NCI-H1417 (cell line): ENCODE measurements around the gene BACH1.
A peak's percentile ranks its signal among the peaks of the same experiment; 100 is the strongest.

Source experiments
- DNase-seq, 3 experiments: peaks; one replicate each; lab custom pipeline; 2025; lab: John Stamatoyannopoulos, UW

BACH1 gene

DNA sequence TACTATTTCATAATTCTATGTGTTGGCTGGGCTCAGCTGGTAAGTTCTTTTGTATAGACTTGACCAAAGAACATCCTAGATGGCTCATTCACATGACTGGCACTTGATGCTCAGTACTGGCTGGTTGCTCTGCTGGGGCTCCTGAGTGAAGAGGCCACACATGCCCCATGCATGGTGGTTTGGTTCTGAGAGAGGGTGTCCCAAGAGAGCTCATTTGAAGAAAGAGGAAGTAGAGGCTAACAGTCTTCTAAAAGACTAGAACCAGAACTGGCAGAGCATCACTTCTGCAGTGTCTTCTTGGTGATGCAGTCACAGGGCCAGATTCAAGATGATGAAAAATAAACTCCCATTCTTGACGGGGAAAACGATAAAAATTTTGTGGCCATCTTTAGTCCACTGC is 5.2 kb upstream of the BACH1 start:
- DNase-seq: no peak

- no peak for DNase-seq
Measured at GRCh38 chr21:29295066-29295650, 3.6 kb upstream of the BACH1 start.

DNA sequence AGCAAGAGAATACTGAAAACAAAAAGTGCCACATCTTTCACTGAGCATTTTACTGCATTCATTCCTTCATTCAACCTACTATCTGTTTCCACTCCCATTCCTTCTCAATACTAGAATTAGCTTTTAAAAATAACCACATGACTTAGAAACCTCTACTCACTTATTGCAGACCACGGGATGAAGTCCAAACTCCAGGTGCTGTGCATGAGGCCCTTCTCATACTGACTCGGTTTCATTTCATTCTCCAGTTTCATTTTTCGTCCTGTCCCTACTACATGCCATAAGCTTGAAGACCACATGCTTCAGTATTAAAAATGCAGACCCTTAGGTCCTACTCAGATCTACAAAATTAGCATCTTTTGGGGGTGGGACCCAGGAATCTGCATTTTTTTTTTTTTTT is 2.3 kb upstream of the BACH1 start:
- DNase-seq: no peak

DNA sequence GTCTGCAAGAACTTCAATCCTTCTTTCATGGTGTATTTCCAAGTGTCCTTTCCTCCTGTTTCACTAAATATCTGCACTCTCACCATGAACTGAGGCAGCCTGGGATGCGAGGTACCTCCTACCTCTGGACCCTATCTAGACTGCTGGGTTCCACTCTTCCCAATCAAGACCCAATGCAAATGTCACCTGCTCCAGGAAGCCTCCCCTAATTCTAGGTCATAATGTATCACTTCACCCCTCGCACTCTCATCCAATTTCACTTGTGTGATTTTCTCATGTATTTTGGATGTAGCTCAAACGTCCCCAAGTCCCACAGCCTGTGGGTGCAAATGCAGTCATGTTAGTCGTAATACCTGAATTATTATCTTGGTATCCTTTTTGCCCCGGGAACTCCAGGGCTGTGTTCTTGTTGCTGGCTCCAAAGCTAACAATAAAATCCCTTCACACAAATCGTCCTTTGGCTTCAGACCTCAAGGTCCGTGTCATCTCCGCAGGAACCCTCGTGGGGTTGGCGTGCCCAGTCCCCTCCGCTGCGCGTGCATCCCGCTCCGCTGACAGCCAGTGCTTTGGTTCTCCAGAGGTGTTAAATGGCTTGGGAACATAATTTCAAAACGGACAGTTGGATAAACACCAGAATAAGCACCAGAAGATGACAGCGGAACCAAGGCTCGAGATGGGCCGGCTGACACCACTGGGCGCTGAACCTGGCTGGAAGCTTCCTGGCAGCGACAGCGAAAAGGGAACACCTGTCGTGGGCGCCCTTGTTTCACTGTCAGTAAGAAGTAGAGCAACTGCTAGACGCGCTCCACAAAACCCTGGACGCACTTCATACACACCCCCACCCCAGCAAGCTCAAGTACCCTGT is 1.0 kb upstream of the BACH1 start:
- DNase-seq: no peak

DNA sequence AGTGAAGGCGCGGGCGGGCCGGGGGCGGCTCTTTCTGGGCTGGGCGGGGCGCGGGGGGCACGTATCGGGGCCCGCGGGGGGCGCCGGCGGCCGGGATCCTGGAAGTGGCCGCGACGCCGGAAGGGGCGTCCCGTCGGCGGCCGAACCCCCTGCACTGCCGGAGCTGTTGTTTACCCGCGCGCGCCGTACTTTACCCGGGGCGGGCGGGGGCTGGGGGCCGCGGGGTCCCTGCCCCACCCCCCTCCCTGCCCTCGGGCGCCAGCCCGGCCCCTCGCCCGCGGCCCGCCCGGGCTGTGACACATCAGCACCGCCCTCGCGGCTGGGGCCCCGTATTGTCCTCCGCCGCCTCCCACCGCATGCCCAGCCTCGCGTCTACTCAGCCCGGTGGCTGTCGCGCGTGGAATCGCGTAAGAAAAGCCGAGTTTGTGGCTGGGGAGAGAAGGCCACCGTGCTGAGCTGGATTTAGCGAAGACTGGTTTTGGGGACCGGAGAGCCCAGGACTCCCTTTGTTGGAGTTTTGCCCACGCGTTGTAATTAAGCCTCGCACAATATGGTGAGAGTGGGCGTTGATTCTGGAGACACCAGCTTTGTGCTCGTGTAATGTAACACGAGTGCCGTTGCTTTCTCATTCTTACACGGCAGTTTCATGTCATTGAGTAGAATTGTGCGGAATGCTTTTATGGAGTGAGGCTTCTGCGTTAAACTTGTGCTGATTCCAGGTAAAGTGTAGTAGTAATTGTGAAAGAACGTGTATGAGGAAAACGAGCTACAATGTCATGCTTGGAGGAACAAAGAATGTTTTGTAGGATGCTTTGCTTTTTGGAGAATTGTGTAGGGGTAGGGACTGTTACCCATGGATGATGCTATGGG is 559 bp downstream of the BACH1 start:
- DNase-seq: peak; percentile 41 to 86 (median 84)

DNA sequence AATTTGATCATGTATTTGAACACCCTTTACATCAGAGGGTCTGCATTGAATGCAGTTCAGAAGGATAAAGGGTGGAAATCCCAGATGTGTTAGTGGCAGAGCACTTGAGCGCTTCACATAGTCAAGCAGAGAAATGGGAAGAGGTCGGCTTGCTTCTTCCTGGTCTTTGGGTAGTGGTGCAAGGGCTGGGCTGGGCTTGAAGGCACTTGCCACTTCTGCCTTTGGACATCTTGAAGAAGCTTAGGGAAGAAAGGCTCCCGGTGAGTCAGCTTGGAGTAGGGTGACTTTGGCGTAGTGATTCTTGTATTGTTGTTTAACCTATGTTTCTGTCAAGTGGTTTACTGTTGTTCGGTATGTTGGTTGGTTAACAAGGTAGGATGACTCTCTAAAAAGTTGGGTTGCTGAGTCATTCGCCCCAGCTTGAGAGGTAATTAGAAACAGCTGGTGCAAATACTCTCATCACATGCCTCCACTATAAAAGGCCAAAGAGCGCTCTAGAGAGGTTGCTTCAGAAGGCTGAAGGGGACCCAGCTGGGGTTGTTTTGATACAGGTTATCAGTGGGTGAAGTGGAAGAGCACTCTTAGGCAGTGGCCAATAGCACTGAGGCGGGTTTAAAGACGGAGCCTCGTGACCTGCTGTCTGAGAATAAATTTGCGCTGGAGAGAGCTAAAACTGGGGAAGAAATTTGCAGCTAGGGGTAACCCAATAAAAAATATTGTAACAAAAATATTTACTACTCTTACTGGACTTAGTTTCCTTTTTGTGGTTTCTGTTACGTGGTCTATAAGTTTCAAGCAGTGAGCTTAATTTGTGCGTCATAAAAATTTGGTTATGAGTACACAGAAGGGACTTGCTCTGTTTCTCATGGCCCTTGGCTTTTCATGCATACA is 1.4 kb downstream of the BACH1 start:
- peak; percentile 72 to 85 (median 78) for DNase-seq

- no peak for DNase-seq
Measured at GRCh38 chr21:29300807-29301138, 2.1 kb downstream of the BACH1 start.

- DNase-seq: no peak
Measured at GRCh38 chr21:29301691-29302090, 3.0 kb downstream of the BACH1 start.

GRCh38 chr21:29302359-29302875 is 3.7 kb downstream of the BACH1 start:
- DNase-seq: no peak

DNA sequence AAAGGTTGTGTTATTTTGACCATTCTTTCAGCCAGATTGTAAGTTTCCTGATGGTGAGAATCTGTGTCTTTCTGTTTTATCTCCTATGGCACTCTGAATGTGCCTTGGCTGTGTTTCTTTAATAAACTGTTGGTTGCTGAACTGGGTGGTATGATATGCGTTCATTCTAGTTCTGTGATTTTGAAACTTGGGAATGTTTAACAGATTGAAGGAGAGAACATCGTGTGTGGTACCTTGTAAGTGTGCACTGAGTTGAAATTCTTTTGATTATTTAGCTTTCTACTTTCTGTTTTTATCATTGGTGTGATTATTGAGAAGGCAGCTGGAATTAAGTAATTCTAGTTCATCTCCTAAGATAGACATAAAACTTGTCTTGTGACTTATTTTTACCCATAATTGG is 4.6 kb downstream of the BACH1 start:
- no peak for DNase-seq

GRCh38 chr21:29304597-29304996 is 5.9 kb downstream of the BACH1 start:
- no peak for DNase-seq

DNA sequence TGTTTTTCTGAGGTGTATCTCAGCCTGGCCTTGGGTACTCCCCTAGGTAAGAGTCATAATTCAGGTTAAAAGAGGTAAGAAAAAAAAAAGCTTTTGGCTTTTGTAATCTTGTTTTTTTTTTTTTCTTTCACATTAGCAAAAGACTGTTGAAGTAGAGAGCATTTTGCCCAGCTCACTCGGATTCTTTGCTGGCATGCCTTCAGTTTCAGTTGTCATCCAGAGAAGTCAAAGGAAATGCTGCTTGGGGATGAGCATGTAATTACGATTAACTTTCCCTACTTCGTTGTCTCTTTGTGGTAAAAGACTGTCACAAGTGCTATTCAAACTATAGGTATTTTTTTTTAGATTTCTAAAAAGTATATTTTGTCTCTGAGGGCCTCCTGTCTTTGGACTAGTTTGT is 6.3 kb downstream of the BACH1 start:
- DNase-seq: no peak

GRCh38 chr21:29305561-29305960 is 6.8 kb downstream of the BACH1 start:
- DNase-seq: no peak

GRCh38 chr21:29306920-29307319 is 8.2 kb downstream of the BACH1 start:
- peak in 1 of 3 experiments; percentile 17 for DNase-seq

GRCh38 chr21:29307718-29308455 is 9.2 kb downstream of the BACH1 start:
- DNase-seq: no peak

DNA sequence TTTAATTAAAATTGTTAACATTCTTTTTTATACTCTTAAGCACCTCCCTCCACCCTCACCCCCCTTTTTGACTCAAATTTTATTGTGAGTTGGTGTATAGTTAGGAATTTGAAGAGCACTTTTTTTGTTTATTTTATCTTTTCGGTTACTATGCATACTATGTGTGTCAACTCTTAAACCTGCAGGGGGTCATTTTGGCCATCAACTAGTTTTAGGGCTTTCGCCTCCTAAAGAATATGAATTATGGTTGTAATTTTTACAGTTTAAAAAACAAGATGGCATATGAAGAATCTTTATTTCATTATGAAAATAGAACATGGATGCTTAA is 9.7 kb downstream of the BACH1 start:
- no peak for DNase-seq

- DNase-seq: no peak
Measured at GRCh38 chr21:29309703-29310102, 11.0 kb downstream of the BACH1 start.

DNA sequence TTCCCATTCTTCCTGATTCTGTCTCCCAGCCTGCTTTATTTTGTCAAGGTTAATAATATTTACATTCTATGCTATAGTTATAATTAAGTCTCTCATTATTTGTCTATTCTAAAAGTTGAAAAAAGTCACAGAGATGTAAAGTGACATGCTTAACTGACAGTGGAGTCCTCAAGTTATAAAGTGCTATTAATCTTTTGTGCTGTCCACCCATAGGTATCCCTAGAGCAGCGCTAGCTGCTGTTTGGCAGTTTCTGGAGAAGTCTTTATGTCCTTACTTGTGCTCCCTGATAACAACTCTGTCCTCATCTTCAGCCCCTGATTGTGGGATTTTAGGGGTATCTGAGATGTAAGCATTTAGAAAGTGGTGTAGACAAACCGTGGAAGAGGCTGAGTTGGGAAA is 13.1 kb downstream of the BACH1 start:
- DNase-seq: no peak

DNA sequence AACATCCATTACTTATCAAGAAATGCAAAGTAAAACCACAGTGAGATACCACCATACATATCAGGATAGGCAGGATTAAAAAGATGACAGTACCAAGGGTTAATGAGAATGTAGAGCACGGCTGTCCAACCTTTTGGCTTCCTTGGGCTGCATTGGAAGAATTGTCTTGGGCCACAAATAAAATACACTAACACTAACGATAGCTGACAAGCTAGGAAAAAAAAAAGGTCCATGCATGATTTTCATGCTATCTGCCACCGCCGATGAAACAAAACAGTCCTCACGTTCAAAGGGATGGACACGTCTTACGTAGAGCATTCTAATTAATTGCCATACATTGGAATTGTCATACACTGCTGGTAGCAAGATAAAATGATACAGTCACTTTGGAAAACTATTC is 14.3 kb downstream of the BACH1 start:
- DNase-seq: no peak

DNA sequence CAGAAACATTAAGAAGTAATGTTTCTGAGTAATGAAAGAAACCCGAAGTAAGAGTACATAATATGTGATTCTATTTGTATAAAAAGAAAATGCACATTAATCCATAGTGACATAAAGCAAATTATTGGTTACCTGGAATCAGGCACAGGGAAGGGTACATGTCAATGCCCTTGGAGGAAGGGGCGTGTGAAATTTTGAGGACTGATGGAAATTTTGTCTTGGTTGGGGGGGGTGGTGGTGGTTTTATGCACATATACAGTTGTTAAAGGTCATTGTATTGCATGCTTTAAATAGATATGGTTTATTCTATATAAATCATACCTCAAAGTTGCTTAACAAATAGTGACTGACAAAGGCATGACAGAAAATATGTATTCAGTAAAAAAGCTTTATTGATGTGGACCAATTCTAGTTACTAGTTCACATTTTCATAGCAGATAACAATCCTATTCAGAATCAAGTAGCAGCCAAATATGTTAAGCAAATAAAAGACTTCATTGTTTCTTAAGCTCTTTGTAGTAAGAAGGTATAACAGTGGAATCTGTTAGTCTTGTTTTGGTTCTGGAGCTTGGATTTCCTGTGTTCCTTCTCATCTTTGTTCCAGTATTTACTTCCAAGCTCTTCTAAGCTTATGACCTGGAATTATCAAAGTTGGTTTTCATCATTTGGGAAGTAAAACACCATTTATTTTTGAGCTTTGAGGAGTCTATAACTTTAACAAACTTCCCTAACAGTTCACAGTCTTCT is 15.1 kb downstream of the BACH1 start:
- DNase-seq: no peak
